ACC112 (cell line): ENCODE data around the gene OR5B17.
A peak's percentile ranks its signal among the peaks of the same experiment; 100 is the strongest.

ENCODE experiments used
- H2AFZ ChIP-seq: fragments of 200-600 bp; sonication (generic); one replicate; pipeline ENCODE4 v1.6.0; 2017; ENCODE audit warnings: antibody characterized with exemption, low read length; ENCODE audit not compliant: unreplicated experiment
- H3K27ac ChIP-seq: fragments of 200-600 bp; sonication (generic); 2 replicates; pipeline ENCODE4 v1.5.1; 2014; ENCODE audit warnings: low read depth, mild to moderate bottlenecking, antibody characterized with exemption, low read length, moderate library complexity
- H3K27me3 ChIP-seq: fragments of 200-600 bp; sonication (generic); 2 replicates; pipeline ENCODE4 v1.6.1; 2014; ENCODE audit warnings: mild to moderate bottlenecking, antibody characterized with exemption, low read length, moderate library complexity, mixed read lengths; ENCODE audit not compliant: insufficient read depth
- H3K36me3 ChIP-seq: fragments of 200-600 bp; sonication (generic); 2 replicates; pipeline ENCODE4 v1.6.1; 2016; ENCODE audit warnings: mild to moderate bottlenecking, antibody characterized with exemption, low read length, moderate library complexity, mixed read lengths; ENCODE audit not compliant: insufficient read depth
- H3K4me1 ChIP-seq: fragments of 200-600 bp; sonication (generic); one replicate; pipeline ENCODE4 v1.6.1; 2016; ENCODE audit warnings: low read length, mixed read lengths; ENCODE audit not compliant: insufficient read depth, unreplicated experiment, control insufficient read depth
- H3K4me3 ChIP-seq: fragments of 200-600 bp; sonication (generic); 2 replicates; pipeline ENCODE4 v1.5.1; 2014; ENCODE audit warnings: mild to moderate bottlenecking, low read depth, low read length
- H3K79me2 ChIP-seq: fragments of 200-600 bp; sonication (generic); one replicate; pipeline ENCODE4 v1.6.0; 2016; ENCODE audit warnings: low read length; ENCODE audit not compliant: control insufficient read depth, unreplicated experiment, insufficient read depth

Gene OR5B17

GRCh38 chr11:58330861-58331260, 28.0 kb downstream of the OR5B17 start:
- peak overlapping the region; percentile 53 for H2AFZ ChIP-seq

GRCh38 chr11:58318532-58318931, 40.3 kb downstream of the OR5B17 start:
- Histone ChIP-seq H3K36me3 (no peaks in the 10 kb centered on the region), H2AFZ (peak overlapping the region; percentile 36), H3K79me2 (no peaks in the 10 kb centered on the region), H3K4me1 (peaks cover 33% of the 10 kb centered on the region), H3K27me3 (no peaks in the 10 kb centered on the region), H3K4me3 (no peak overlapping the region), H3K27ac (peak overlapping the region; percentile 28; the same call in 1 of the 2 replicates)

More at GRCh38 chr11:58330861-58331260, 28.0 kb downstream of the OR5B17 start:
- no peaks in the 10 kb centered on the region for H3K79me2 ChIP-seq
- H3K4me1 ChIP-seq = peaks cover 29% of the 10 kb centered on the region
- no peak overlapping the region; the same call in 1 of the 2 replicates for H3K4me3 ChIP-seq
- peaks cover 5% of the 10 kb centered on the region; the same call in 1 of the 2 replicates for H3K36me3 ChIP-seq
- H3K27ac ChIP-seq = peak overlapping the region; percentile 59
- H3K27me3 ChIP-seq = no peaks in the 10 kb centered on the region

- Histone ChIP-seq H3K36me3 (no peaks in the 10 kb centered on the region), H3K27me3 (no peaks in the 10 kb centered on the region), H2AFZ (peak overlapping the region; percentile 16), H3K4me3 (no peak overlapping the region), H3K27ac (peak overlapping the region; percentile 47), H3K4me1 (peaks cover 33% of the 10 kb centered on the region), H3K79me2 (no peaks in the 10 kb centered on the region)
Measured at GRCh38 chr11:58316142-58316541, 42.7 kb downstream of the OR5B17 start.
